Measurements from ENCODE around the gene NXF2B. TPM values are rescaled to one million over a fixed set of nuclear protein-coding genes. Genes with fewer than 3 reads are reported as not detected.

Gene NXF2B
- total and polyA plus RNA-seq, 4 donors, result 0.11 to 0.43 (median 0.18) TPM; not detected in 1

DNA sequence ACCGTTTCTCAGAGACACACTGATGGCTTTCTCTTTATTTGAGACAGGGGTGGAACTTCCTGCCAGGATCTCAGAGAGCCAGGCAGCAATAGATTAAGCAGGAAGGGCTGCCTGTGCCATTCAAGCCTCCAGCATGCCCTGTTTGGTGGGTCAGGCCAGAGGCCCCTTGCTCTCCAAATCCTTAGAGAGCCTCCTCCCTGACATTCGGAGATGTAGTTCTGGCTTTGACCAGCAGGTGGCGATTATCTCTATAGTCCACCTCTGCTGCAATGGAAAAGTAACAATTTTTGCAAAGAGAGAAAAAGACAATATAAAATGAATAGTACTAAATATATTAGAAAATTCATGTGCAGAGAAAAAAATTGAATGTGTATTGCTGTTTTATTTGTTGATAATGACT, 93.9 kb downstream of the NXF2B start:
- no peak overlapping the region for H3K4me3 ChIP-seq
- DNase-seq, result peak; percentile 41 to 63 (median 45)
- H3K9ac ChIP-seq (ENCODE audit: insufficient read depth in 1 of 2, low read length in 2 of 2), result no peak overlapping the region
- no peaks in the 10 kb centered on the region for H3K4me1 ChIP-seq (ENCODE audit: control insufficient read depth in 5 of 5, insufficient read depth in 5 of 5, low read length in 5 of 5)
- no peaks in the 10 kb centered on the region for H3K36me3 ChIP-seq (ENCODE audit: control insufficient read depth in 4 of 4, insufficient read depth in 4 of 4, low read length in 4 of 4)
- no peak overlapping the region for H3K27ac ChIP-seq (ENCODE audit: low read depth in 1 of 2, low read length in 1 of 2)
- no peak for ATAC-seq (ENCODE audit: insufficient read depth, low FRiP score)
- WGBS, 2 donors, result 25 to 29% methylated on average over 3 of the region's 3 CpGs
- peaks cover 0 to 2% (median 0%) of the 10 kb centered on the region in 4 donors for H3K9me3 ChIP-seq (ENCODE audit: control insufficient read depth in 4 of 4, insufficient read depth in 3 of 4, low read length in 3 of 4)
- peak; percentile 43 for TF ChIP-seq CTCF (IDR thresholded peaks at IDR 0.05; ENCODE audit: control extremely low read depth, extremely low read depth)
- H3K27me3 ChIP-seq (ENCODE audit: control insufficient read depth in 3 of 3, insufficient read depth in 3 of 3, low read length in 2 of 3), result peaks cover 0 to 4% (median 0%) of the 10 kb centered on the region in 3 donors

DNA sequence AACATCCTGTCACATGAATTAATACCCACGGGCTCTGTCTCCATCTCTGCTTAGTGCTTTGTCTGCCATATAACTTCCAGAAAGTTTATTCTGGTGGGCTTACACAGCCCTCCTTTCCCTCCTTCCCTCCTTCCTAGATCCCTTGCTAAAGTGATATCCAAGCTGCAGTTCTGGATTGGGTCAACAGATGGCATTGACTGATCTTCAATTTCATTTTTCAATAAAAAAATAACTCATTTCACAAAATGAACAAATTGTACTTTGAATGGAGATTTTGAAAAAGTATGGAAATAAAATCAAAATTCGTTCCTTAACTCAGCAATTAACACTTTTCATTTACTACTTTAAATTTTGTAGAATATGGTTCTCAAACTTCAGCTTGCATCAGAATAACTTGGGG, 97.9 kb downstream of the NXF2B start:
- Histone ChIP-seq H3K9me3 (ENCODE audit: control insufficient read depth in 4 of 4, insufficient read depth in 3 of 4, low read length in 3 of 4) (no peaks in the 10 kb centered on the region), H3K27me3 (ENCODE audit: control insufficient read depth in 3 of 3, insufficient read depth in 3 of 3, low read length in 2 of 3) (peaks cover 0 to 4% (median 0%) of the 10 kb centered on the region in 3 donors), H3K27ac (ENCODE audit: low read depth in 1 of 2, low read length in 1 of 2) (no peak overlapping the region), H3K4me3 (no peak overlapping the region), H3K4me1 (ENCODE audit: control insufficient read depth in 5 of 5, insufficient read depth in 5 of 5, low read length in 5 of 5) (no peaks in the 10 kb centered on the region), H3K36me3 (ENCODE audit: control insufficient read depth in 4 of 4, insufficient read depth in 4 of 4, low read length in 4 of 4) (no peaks in the 10 kb centered on the region), H3K9ac (ENCODE audit: insufficient read depth in 1 of 2, low read length in 2 of 2) (no peak overlapping the region)
- DNase-seq (no peak), ATAC-seq (ENCODE audit: insufficient read depth, low FRiP score) (no peak)
- WGBS, 2 donors, result 28 to 52% methylated on average over 2 of the region's 2 CpGs
- no peak for TF ChIP-seq CTCF (IDR thresholded peaks at IDR 0.05; ENCODE audit: control extremely low read depth, extremely low read depth)

GRCh38 chrX:102339312-102340298, 100.2 kb downstream of the NXF2B start:
- no peak overlapping the region for H3K27ac ChIP-seq (ENCODE audit: low read depth in 1 of 2, low read length in 1 of 2)
- no peak for DNase-seq
- H3K4me3 ChIP-seq, result no peak overlapping the region
- no peaks in the 10 kb centered on the region for H3K4me1 ChIP-seq (ENCODE audit: control insufficient read depth in 5 of 5, insufficient read depth in 5 of 5, low read length in 5 of 5)
- no peak overlapping the region for H3K9ac ChIP-seq (ENCODE audit: insufficient read depth in 1 of 2, low read length in 2 of 2)
- no peaks in the 10 kb centered on the region for H3K9me3 ChIP-seq (ENCODE audit: control insufficient read depth in 4 of 4, insufficient read depth in 3 of 4, low read length in 3 of 4)
- WGBS, 2 donors, result 71 to 85% methylated on average over 14 to 19 of the region's 19 CpGs
- no peak for TF ChIP-seq CTCF (IDR thresholded peaks at IDR 0.05; ENCODE audit: control extremely low read depth, extremely low read depth)
- H3K27me3 ChIP-seq (ENCODE audit: control insufficient read depth in 3 of 3, insufficient read depth in 3 of 3, low read length in 2 of 3), result peaks cover 0 to 4% (median 0%) of the 10 kb centered on the region in 3 donors
- no peaks in the 10 kb centered on the region for H3K36me3 ChIP-seq (ENCODE audit: control insufficient read depth in 4 of 4, insufficient read depth in 4 of 4, low read length in 4 of 4)
- ATAC-seq (ENCODE audit: insufficient read depth, low FRiP score), result peak; percentile 11
